Activated CD4-positive, alpha-beta T cell treated with anti-CD3 and anti-CD28 coated beads, Interleukin-2, amount 50 U/mL, for 1 hour (primary cell): ENCODE results near the gene B3GNT9.
"Not testable (repeated sequence)": the region's sequence is repeated elsewhere in the genome, so short reads cannot be mapped to it uniquely, and the experiment has no call there.

Source experiments
- DNase-seq: peaks from one replicate; pipeline ENCODE4 v3.0.0-alpha.2; 2020

The B3GNT9 gene

GRCh38 chr16:67149276-67150046 is 1.3 kb downstream of the B3GNT9 start:
- no peak for DNase-seq

- no peak for DNase-seq
These were observed 2.0 kb downstream of the B3GNT9 start for GRCh38 chr16:67148656-67149275.

- DNase-seq, result no peak
These were observed 2.6 kb downstream of the B3GNT9 start for GRCh38 chr16:67148221-67148620.

- no peak for DNase-seq
These were observed 3.2 kb downstream of the B3GNT9 start for GRCh38 chr16:67147437-67148140.

GRCh38 chr16:67146523-67147357 is 4.1 kb downstream of the B3GNT9 start:
- no peak for DNase-seq

GRCh38 chr16:67145746-67146145 is 5.1 kb downstream of the B3GNT9 start:
- no peak for DNase-seq

GRCh38 chr16:67144943-67145342 is 5.9 kb downstream of the B3GNT9 start:
- DNase-seq, result no peak

- DNase-seq, result no peak
These were observed 8.5 kb downstream of the B3GNT9 start for GRCh38 chr16:67142342-67142741.

- DNase-seq, result no peak
These were observed 9.4 kb downstream of the B3GNT9 start for GRCh38 chr16:67141391-67141790.

- no peak for DNase-seq
These were observed 13.2 kb downstream of the B3GNT9 start for GRCh38 chr16:67137605-67138004.

- DNase-seq, result no peak
These were observed 21.4 kb downstream of the B3GNT9 start for GRCh38 chr16:67129422-67129821.

- DNase-seq, result no peak
These were observed 21.9 kb downstream of the B3GNT9 start for GRCh38 chr16:67128887-67129286.

GRCh38 chr16:67128417-67128816 is 22.4 kb downstream of the B3GNT9 start:
- DNase-seq, result no peak

- not testable (repeated sequence) for DNase-seq
These were observed 28.0 kb downstream of the B3GNT9 start for GRCh38 chr16:67122799-67123198.

- DNase-seq, result no peak
These were observed 30.8 kb downstream of the B3GNT9 start for GRCh38 chr16:67120025-67120424.

GRCh38 chr16:67117716-67118115 is 33.1 kb downstream of the B3GNT9 start:
- DNase-seq, result no peak

GRCh38 chr16:67116388-67117311 is 34.1 kb downstream of the B3GNT9 start:
- DNase-seq, result no peak

GRCh38 chr16:67115639-67116038 is 35.2 kb downstream of the B3GNT9 start:
- no peak for DNase-seq

GRCh38 chr16:67114793-67115192 is 36.0 kb downstream of the B3GNT9 start:
- no peak for DNase-seq

GRCh38 chr16:67112591-67113399 is 38.0 kb downstream of the B3GNT9 start:
- no peak for DNase-seq

- DNase-seq, result no peak
These were observed 38.8 kb downstream of the B3GNT9 start for GRCh38 chr16:67111951-67112444.
